GM12875 (cell line): Measurements from ENCODE around the gene PGM1.

Source experiments
- H3K4me3 ChIP-seq: one replicate; pipeline ENCODE4 v1.5.1; 2011; ENCODE audit warnings: low read depth, low read length, control low read depth
- CTCF ChIP-seq: IDR thresholded peaks from 2 replicates; pipeline ENCODE4 v1.5.1; 2011; ENCODE audit warnings: low read depth, mild to moderate bottlenecking, control low read depth, inconsistent platforms, low read length, moderate library complexity, borderline replicate concordance; ENCODE audit not compliant: insufficient read depth

PGM1 gene

GRCh38 chr1:63671514-63671913 lies 78.3 kb downstream of the PGM1 start:
- no peak overlapping the region for H3K4me3 ChIP-seq
- no peak for TF ChIP-seq CTCF

DNA sequence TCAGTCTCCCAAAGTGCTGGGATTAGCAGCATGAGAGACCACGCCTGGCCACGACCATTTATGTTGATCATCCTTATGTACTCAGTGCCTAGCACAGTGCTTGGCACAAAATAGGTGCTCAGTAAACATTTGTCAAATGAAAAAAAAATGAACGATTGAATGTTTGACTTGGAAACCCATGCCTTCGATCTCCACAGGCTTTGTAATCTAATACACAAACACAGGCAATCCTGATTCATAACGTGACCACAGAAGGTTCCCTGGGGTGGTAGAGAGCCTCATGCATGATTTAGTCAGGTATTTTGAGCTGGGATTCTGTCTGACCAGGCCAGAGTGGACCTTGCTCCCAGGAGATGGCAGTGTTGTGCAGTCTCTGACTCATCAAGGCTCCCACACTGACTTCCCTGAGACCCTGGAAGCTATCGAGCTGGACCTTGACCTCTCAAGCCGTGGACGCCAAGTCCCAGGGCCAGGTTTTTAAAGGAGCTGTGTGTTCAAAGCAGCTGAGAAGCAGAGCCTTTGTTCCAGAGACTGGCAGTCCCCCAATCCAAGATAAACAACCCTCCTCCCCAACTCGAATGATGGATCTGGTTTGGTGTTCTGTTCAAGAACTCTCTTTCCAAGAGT lies 81.1 kb downstream of the PGM1 start:
- H3K4me3 ChIP-seq, result no peak overlapping the region
- TF ChIP-seq CTCF, result peak; percentile 45; the same call in 1 of the 2 replicates

- H3K4me3 ChIP-seq, result no peak overlapping the region
- no peak for TF ChIP-seq CTCF
These were observed 81.7 kb downstream of the PGM1 start for GRCh38 chr1:63674865-63675419.

DNA sequence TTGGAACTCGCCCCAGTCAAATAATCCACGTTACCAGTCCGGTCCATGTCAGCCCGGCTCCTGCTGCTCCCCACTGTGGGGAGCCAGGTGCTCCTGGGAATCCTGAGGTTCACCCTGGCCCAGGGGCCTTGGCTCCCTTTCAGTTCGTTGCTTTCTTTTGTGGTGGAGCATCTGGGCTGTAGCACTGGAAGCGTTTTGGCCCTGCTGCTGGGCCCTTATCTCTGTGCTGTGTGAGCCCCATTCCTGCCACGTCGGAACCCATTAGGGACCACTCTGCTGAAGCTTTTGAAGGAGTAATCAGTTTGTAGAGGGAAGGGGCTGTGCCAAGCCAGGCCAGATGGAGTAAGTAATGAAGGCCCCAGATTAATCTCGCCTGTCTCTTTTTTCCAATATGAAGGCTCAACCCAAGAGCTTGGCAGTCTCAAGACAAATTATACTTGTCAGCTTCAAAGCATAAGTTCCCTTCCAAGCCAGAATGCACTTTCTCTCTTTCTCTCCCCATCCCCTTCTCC lies 82.3 kb downstream of the PGM1 start:
- H3K4me3 ChIP-seq, result no peak overlapping the region
- TF ChIP-seq CTCF, result no peak

DNA sequence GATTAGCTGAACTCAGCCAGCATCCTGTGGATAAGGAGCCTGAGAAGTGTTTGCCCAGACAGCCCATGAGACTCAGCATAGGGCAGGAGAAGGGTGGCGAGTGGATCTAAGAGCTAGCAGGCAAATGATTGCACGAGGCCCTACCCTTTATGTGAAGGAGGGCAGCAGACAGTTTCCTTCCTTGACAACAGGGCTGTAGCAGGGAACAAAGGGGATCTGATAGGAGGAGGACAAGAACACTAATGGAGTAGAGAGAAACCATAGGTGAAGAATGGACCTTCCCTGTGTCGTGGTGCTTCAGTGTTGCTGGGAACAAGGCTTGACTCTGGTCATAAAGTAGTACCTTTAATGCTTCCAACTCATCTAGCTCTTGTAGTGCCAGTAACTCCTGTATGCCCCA lies 84.3 kb downstream of the PGM1 start:
- H3K4me3 ChIP-seq, result no peak overlapping the region
- TF ChIP-seq CTCF, result no peak

DNA sequence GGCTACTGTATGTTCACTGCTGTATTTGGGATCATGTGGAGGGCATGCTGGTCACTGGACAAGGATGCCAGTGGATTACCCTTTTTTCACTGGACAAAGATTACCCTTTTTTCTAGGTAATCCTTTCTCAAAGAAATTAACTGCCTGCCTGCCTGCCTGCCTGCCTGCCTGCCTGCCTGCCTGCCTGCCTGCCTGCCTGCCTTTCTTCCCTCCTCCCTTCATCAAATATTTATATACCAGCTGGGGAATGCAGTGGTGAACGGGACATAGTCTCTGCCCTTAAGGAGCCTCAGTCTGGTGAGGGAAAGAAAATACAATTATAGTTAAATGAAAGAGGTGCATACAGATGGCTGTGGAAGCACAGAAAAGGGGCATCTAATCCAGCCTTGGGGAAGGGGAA lies 85.0 kb downstream of the PGM1 start:
- TF ChIP-seq CTCF, result no peak
- no peak overlapping the region for H3K4me3 ChIP-seq

- no peak overlapping the region for H3K4me3 ChIP-seq
- TF ChIP-seq CTCF, result no peak
These were observed 85.9 kb downstream of the PGM1 start for GRCh38 chr1:63679076-63679475.
